GM18870 (cell line): ENCODE results near the gene C16orf74.

Experiments
- ATAC-seq: cut with Tn5 transposase; IDR thresholded peaks from one replicate; pipeline ENCODE4 v1.9.1; 2021; ENCODE audit warnings: moderate library complexity; ENCODE audit not compliant: unreplicated experiment

The C16orf74 gene

GRCh38 chr16:85676466-85676865, 74.4 kb downstream of the C16orf74 start:
- no peak for ATAC-seq

- ATAC-seq: no peak
These were observed 75.5 kb downstream of the C16orf74 start for GRCh38 chr16:85675251-85675874.

- ATAC-seq: no peak
These were observed 76.1 kb downstream of the C16orf74 start for GRCh38 chr16:85674828-85675227.

- no peak for ATAC-seq
These were observed 76.5 kb downstream of the C16orf74 start for GRCh38 chr16:85674418-85674755.

GRCh38 chr16:85673529-85674417, 77.1 kb downstream of the C16orf74 start:
- no peak for ATAC-seq

GRCh38 chr16:85670840-85671239, 80.1 kb downstream of the C16orf74 start:
- ATAC-seq: no peak

- ATAC-seq: no peak
These were observed 82.0 kb downstream of the C16orf74 start for GRCh38 chr16:85668676-85669424.

- no peak for ATAC-seq
These were observed 83.0 kb downstream of the C16orf74 start for GRCh38 chr16:85667841-85668413.

- ATAC-seq: no peak
These were observed 83.6 kb downstream of the C16orf74 start for GRCh38 chr16:85667261-85667660.

GRCh38 chr16:85665929-85666328, 85.0 kb downstream of the C16orf74 start:
- no peak for ATAC-seq

- ATAC-seq: no peak
These were observed 85.5 kb downstream of the C16orf74 start for GRCh38 chr16:85665373-85665740.

GRCh38 chr16:85664580-85665372, 86.1 kb downstream of the C16orf74 start:
- ATAC-seq: no peak

- no peak for ATAC-seq
These were observed 87.0 kb downstream of the C16orf74 start for GRCh38 chr16:85663891-85664321.

GRCh38 chr16:85662976-85663830, 87.7 kb downstream of the C16orf74 start:
- no peak for ATAC-seq

- ATAC-seq: no peak
These were observed 88.4 kb downstream of the C16orf74 start for GRCh38 chr16:85662482-85662812.

- ATAC-seq: no peak
These were observed 89.0 kb downstream of the C16orf74 start for GRCh38 chr16:85661740-85662481.

- ATAC-seq: no peak
These were observed 89.8 kb downstream of the C16orf74 start for GRCh38 chr16:85660843-85661739.
